ENCODE measurements around the gene TDRD3.
"Not testable (repeated sequence)": the region's sequence is repeated elsewhere in the genome, so short reads cannot be mapped to it uniquely, and the experiment has no call there.

TDRD3 gene

GRCh38 chr13:60396783-60397703 lies at the start of gene TDRD3:
TDRD3 (plus strand) TSS chr13:60397220; CDS start chr13:60397365, 145 bp downstream.
- peak; percentile 87 for DNase-seq

GRCh38 chr13:60347690-60348089 lies 49.3 kb upstream of the TDRD3 start:
- no peak for DNase-seq

GRCh38 chr13:60348097-60348496 lies 48.9 kb upstream of the TDRD3 start:
- DNase-seq: no peak

- DNase-seq: no peak
Measured at GRCh38 chr13:60351326-60351725, 45.7 kb upstream of the TDRD3 start.

- DNase-seq: no peak
Measured at GRCh38 chr13:60351855-60352615, 45.0 kb upstream of the TDRD3 start.

GRCh38 chr13:60352644-60353043 lies 44.4 kb upstream of the TDRD3 start:
- no peak for DNase-seq

GRCh38 chr13:60355056-60355455 lies 42.0 kb upstream of the TDRD3 start:
- no peak for DNase-seq

- DNase-seq: no peak
Measured at GRCh38 chr13:60356970-60357369, 40.0 kb upstream of the TDRD3 start.

- DNase-seq: no peak
Measured at GRCh38 chr13:60358453-60358852, 38.6 kb upstream of the TDRD3 start.

- DNase-seq: no peak
Measured at GRCh38 chr13:60363288-60363687, 33.7 kb upstream of the TDRD3 start.

- DNase-seq: no peak
Measured at GRCh38 chr13:60369242-60369641, 27.8 kb upstream of the TDRD3 start.

- DNase-seq: no peak
Measured at GRCh38 chr13:60370343-60370742, 26.7 kb upstream of the TDRD3 start.

- DNase-seq: no peak
Measured at GRCh38 chr13:60372141-60372540, 24.9 kb upstream of the TDRD3 start.

GRCh38 chr13:60379282-60379681 lies 17.7 kb upstream of the TDRD3 start:
- not testable (repeated sequence) for DNase-seq

- no peak for DNase-seq
Measured at GRCh38 chr13:60379837-60380565, 17.0 kb upstream of the TDRD3 start.

GRCh38 chr13:60384911-60385310 lies 12.1 kb upstream of the TDRD3 start:
- DNase-seq: no peak

- DNase-seq: no peak
Measured at GRCh38 chr13:60386250-60386649, 10.8 kb upstream of the TDRD3 start.

- no peak for DNase-seq
Measured at GRCh38 chr13:60392131-60392530, 4.9 kb upstream of the TDRD3 start.

- peak; percentile 91 for DNase-seq
Measured at GRCh38 chr13:60395971-60396782, 843 bp upstream of the TDRD3 start.

GRCh38 chr13:60397704-60398378 lies 821 bp downstream of the TDRD3 start:
- peak; percentile 81 for DNase-seq

GRCh38 chr13:60398379-60398891 lies 1.4 kb downstream of the TDRD3 start:
- no peak for DNase-seq
